SW 1271 (cell line): ENCODE results near the gene NEK10.

Source experiments
- DNase-seq, 2 experiments: peaks; one replicate each; lab custom pipeline; 2025; lab: John Stamatoyannopoulos, UW

The NEK10 gene

GRCh38 chr3:27095553-27096222 is 273.5 kb downstream of the NEK10 start:
- DNase-seq, result no peak

- no peak for DNase-seq
Observed at GRCh38 chr3:27094721-27095120, 274.5 kb downstream of the NEK10 start.

- DNase-seq, result no peak
Observed at GRCh38 chr3:27093771-27094170, 275.4 kb downstream of the NEK10 start.

- no peak for DNase-seq
Observed at GRCh38 chr3:27090275-27091041, 278.7 kb downstream of the NEK10 start.

GRCh38 chr3:27089645-27090044 is 279.5 kb downstream of the NEK10 start:
- no peak for DNase-seq

- no peak for DNase-seq
Observed at GRCh38 chr3:27089068-27089467, 280.1 kb downstream of the NEK10 start.

- DNase-seq, result no peak
Observed at GRCh38 chr3:27085829-27086730, 283.1 kb downstream of the NEK10 start.

- DNase-seq, result no peak
Observed at GRCh38 chr3:27081992-27082607, 287.1 kb downstream of the NEK10 start.

- DNase-seq, result no peak
Observed at GRCh38 chr3:27081566-27081965, 287.6 kb downstream of the NEK10 start.

- no peak for DNase-seq
Observed at GRCh38 chr3:27080258-27080525, 289.0 kb downstream of the NEK10 start.

- no peak for DNase-seq
Observed at GRCh38 chr3:27079427-27080257, 289.5 kb downstream of the NEK10 start.

GRCh38 chr3:27078246-27078913 is 290.8 kb downstream of the NEK10 start:
- no peak for DNase-seq

- no peak for DNase-seq
Observed at GRCh38 chr3:27076815-27077630, 292.2 kb downstream of the NEK10 start.

GRCh38 chr3:27074914-27075313 is 294.3 kb downstream of the NEK10 start:
- no peak for DNase-seq

GRCh38 chr3:27073912-27074311 is 295.3 kb downstream of the NEK10 start:
- DNase-seq, result no peak

GRCh38 chr3:27072810-27073651 is 296.2 kb downstream of the NEK10 start:
- no peak for DNase-seq

GRCh38 chr3:27060336-27060735 is 308.8 kb downstream of the NEK10 start:
- DNase-seq, result no peak
